Stromal cell of bone marrow (primary cell): Measurements from ENCODE around the gene LZTS3.
"Not testable (repeated sequence)": the region's sequence is repeated elsewhere in the genome, so short reads cannot be mapped to it uniquely, and the experiment has no call there.

Experiments
- DNase-seq: peaks from one replicate; pipeline ENCODE4 v3.0.0-alpha.2; 2012; ENCODE audit warnings: low read depth

LZTS3 gene

GRCh38 chr20:3172933-3173609 lies at the start of gene LZTS3:
LZTS3 (minus strand) TSS chr20:3173549; CDS start chr20:3167163, 6,386 bp downstream.
- DNase-seq = peak; percentile 18

- DNase-seq = no peak
Measured at GRCh38 chr20:3221398-3222226, 48.3 kb upstream of the LZTS3 start.

- no peak for DNase-seq
Measured at GRCh38 chr20:3218307-3218988, 45.1 kb upstream of the LZTS3 start.

GRCh38 chr20:3215359-3215917 lies 42.1 kb upstream of the LZTS3 start:
- DNase-seq = not testable (repeated sequence)

- DNase-seq = no peak
Measured at GRCh38 chr20:3213226-3213625, 39.9 kb upstream of the LZTS3 start.

- DNase-seq = no peak
Measured at GRCh38 chr20:3210346-3210745, 37.0 kb upstream of the LZTS3 start.

GRCh38 chr20:3209946-3210317 lies 36.6 kb upstream of the LZTS3 start:
- no peak for DNase-seq

GRCh38 chr20:3209257-3209945 lies 36.1 kb upstream of the LZTS3 start, which contains the start of gene ITPA:
ITPA (plus strand) TSS chr20:3209498; CDS start chr20:3209552, 54 bp downstream.
- DNase-seq = no peak

- no peak for DNase-seq
Measured at GRCh38 chr20:3208786-3209256, 35.5 kb upstream of the LZTS3 start.

GRCh38 chr20:3204124-3204794 lies 30.9 kb upstream of the LZTS3 start, which contains the start of gene DDRGK1:
DDRGK1 (minus strand) TSS chr20:3204682; CDS start chr20:3204627, 55 bp downstream.
- peak; percentile 68 for DNase-seq

- no peak for DNase-seq
Measured at GRCh38 chr20:3203315-3204123, 30.2 kb upstream of the LZTS3 start.

GRCh38 chr20:3202965-3203314 lies 29.6 kb upstream of the LZTS3 start:
- DNase-seq = no peak

GRCh38 chr20:3199976-3200755 lies 26.8 kb upstream of the LZTS3 start:
- no peak for DNase-seq

GRCh38 chr20:3199206-3199605 lies 25.9 kb upstream of the LZTS3 start:
- no peak for DNase-seq

GRCh38 chr20:3195590-3196237 lies 22.4 kb upstream of the LZTS3 start:
- DNase-seq = no peak

GRCh38 chr20:3194617-3195280 lies 21.4 kb upstream of the LZTS3 start:
- DNase-seq = no peak

- DNase-seq = no peak
Measured at GRCh38 chr20:3193806-3194616, 20.7 kb upstream of the LZTS3 start.
